Endodermal cell (in vitro differentiated cells): ENCODE data around the gene FBXL16. TPM values are rescaled to one million over a fixed set of nuclear protein-coding genes. Genes with fewer than 3 reads are reported as not detected.

Experiments
- DNase-seq: peaks from one replicate; pipeline ENCODE4 v3.0.0-alpha.2; 2017
- H3K27ac ChIP-seq: 2 replicates; pipeline ENCODE4 v1.5.1; 2013; ENCODE audit warnings: mild to moderate bottlenecking, low read depth, low read length, moderate library complexity
- H3K27me3 ChIP-seq: 2 replicates; pipeline ENCODE4 v1.6.1; 2013; ENCODE audit warnings: mild to moderate bottlenecking, low read length, moderate library complexity; ENCODE audit not compliant: insufficient read depth, control insufficient read depth, poor library complexity, severe bottlenecking
- H3K36me3 ChIP-seq: 2 replicates; pipeline ENCODE4 v1.7.0; 2013; ENCODE audit warnings: mild to moderate bottlenecking, low read length, moderate library complexity; ENCODE audit not compliant: control insufficient read depth, insufficient read depth
- H3K4me1 ChIP-seq: one replicate; pipeline ENCODE4 v1.7.0; 2013; ENCODE audit warnings: low read length; ENCODE audit not compliant: control insufficient read depth, insufficient read depth
- H3K4me3 ChIP-seq: 2 replicates; pipeline ENCODE4 v1.5.1; 2013; ENCODE audit warnings: mild to moderate bottlenecking, low read length, moderate library complexity
- H3K9ac ChIP-seq: 2 replicates; pipeline ENCODE4 v1.6.1; 2013; ENCODE audit warnings: mild to moderate bottlenecking, low read length, moderate library complexity; ENCODE audit not compliant: poor library complexity, severe bottlenecking; ENCODE audit errors: extremely low read depth
- H3K9me3 ChIP-seq: 2 replicates; pipeline ENCODE4 v1.6.1; 2013; ENCODE audit warnings: mild to moderate bottlenecking, low read length, moderate library complexity; ENCODE audit not compliant: control insufficient read depth
- H3K27ac Mint-ChIP-seq: 2 replicates; pipeline ENCODE4 v1.8.0; 2020; ENCODE audit warnings: mixed read lengths
- H3K27me3 Mint-ChIP-seq: 2 replicates; pipeline ENCODE4 v1.8.0; 2021; ENCODE audit warnings: mild to moderate bottlenecking, mixed read lengths; ENCODE audit not compliant: insufficient read depth
- H3K36me3 Mint-ChIP-seq: 2 replicates; pipeline ENCODE4 v1.8.0; 2020; ENCODE audit warnings: low read depth, mixed read lengths
- H3K4me1 Mint-ChIP-seq: 2 replicates; pipeline ENCODE4 v1.8.0; 2020; ENCODE audit warnings: mixed read lengths
- H3K4me3 Mint-ChIP-seq: 2 replicates; pipeline ENCODE4 v1.8.0; 2020; ENCODE audit warnings: mild to moderate bottlenecking, moderate library complexity, mixed read lengths
- H3K9me3 Mint-ChIP-seq: 2 replicates; pipeline ENCODE4 v1.8.0; 2020; ENCODE audit warnings: mild to moderate bottlenecking, mixed read lengths
- CTCF ChIP-seq: fragments of 200-600 bp; sonication (generic); conservative IDR thresholded peaks from 2 replicates; pipeline ENCODE4 v1.5.0; 2021; ENCODE audit warnings: antibody characterized with exemption, mild to moderate bottlenecking
- WGBS, 2 experiments: methylation state at CpG; one replicate each; pipeline versions ENCODE4 v1.1.5 to v1.1.7; 2013; ENCODE audit warnings: missing lambda C conversion rate in 2 of 2, mixed read lengths in 1 of 2; ENCODE audit not compliant: insufficient coverage in 1 of 2, insufficient read length in 1 of 2; 5-methylcytosine and 5-hydroxymethylcytosine counted together
- total RNA-seq, 2 donors: library from RNA; stranded (reverse); fragmentation: NEBNext Ultra II Directional in 1 of 2; extraction: Animal tissue kit (Norgen Biotek cat#: 25700) in 1 of 2; gene quantifications; 2 replicates in 1 of 2; 3 replicates in 1 of 2; pipeline ENCODE4 v1.2.1, GENCODE V29; 2021

FBXL16 gene
- total RNA-seq, 2 donors from 2014 or later: 0.38 to 2.2 TPM

GRCh38 chr16:648781-649589 lies 56.6 kb downstream of the FBXL16 start, which contains the start of gene WDR90:
TSS of gene WDR90 (plus strand) at chr16:649365. CDS start at chr16:649417, 52 bp downstream.
- no peak for TF ChIP-seq CTCF
- no peaks in the 10 kb centered on the region for H3K27me3 ChIP-seq
- H3K27ac ChIP-seq: peak within 1 kb of the TSS; percentile 66
- 3 to 4% methylated on average over 36 to 91 of the region's 91 CpGs for WGBS, 2 experiments
- H3K4me3 Mint-ChIP-seq: peak within 1 kb of the TSS; percentile 68
- H3K4me1 ChIP-seq: no peaks in the 10 kb centered on the region
- no peaks in the 10 kb centered on the region for H3K9me3 Mint-ChIP-seq
- H3K4me1 Mint-ChIP-seq: no peaks in the 10 kb centered on the region
- H3K9ac ChIP-seq: peak within 1 kb of the TSS; percentile 74
- no peaks in the 10 kb centered on the region for H3K27me3 Mint-ChIP-seq
- peak within 1 kb of the TSS; percentile 85 for H3K27ac Mint-ChIP-seq
- H3K9me3 ChIP-seq: no peaks in the 10 kb centered on the region
- peak within 1 kb of the TSS; percentile 87 for H3K4me3 ChIP-seq
- H3K36me3 Mint-ChIP-seq: no peaks in the 10 kb centered on the region
- peak; percentile 96 for DNase-seq
- no peaks in the 10 kb centered on the region for H3K36me3 ChIP-seq

- Mint-ChIP-seq H3K27ac (peak overlapping the region; percentile 85), H3K4me3 (peak overlapping the region; percentile 68), H3K4me1 (no peaks in the 10 kb centered on the region), H3K9me3 (no peaks in the 10 kb centered on the region), H3K27me3 (no peaks in the 10 kb centered on the region), H3K36me3 (no peaks in the 10 kb centered on the region)
- DNase-seq: peak; percentile 83
- Histone ChIP-seq H3K36me3 (no peaks in the 10 kb centered on the region), H3K4me1 (no peaks in the 10 kb centered on the region), H3K4me3 (peak overlapping the region; percentile 87), H3K27me3 (no peaks in the 10 kb centered on the region), H3K9ac (peak overlapping the region; percentile 74), H3K27ac (peak overlapping the region; percentile 66), H3K9me3 (no peaks in the 10 kb centered on the region)
- peak; percentile 79 for TF ChIP-seq CTCF
- 60 to 66% methylated on average over 18 to 24 of the region's 24 CpGs for WGBS, 2 experiments
Observed at GRCh38 chr16:648071-648780, 57.4 kb downstream of the FBXL16 start.

GRCh38 chr16:647173-647902 lies 58.3 kb downstream of the FBXL16 start:
- no peak for TF ChIP-seq CTCF
- no peaks in the 10 kb centered on the region for H3K4me1 ChIP-seq
- H3K4me1 Mint-ChIP-seq: no peaks in the 10 kb centered on the region
- no peaks in the 10 kb centered on the region for H3K27me3 Mint-ChIP-seq
- H3K9me3 ChIP-seq: no peaks in the 10 kb centered on the region
- no peak overlapping the region for H3K27ac Mint-ChIP-seq
- H3K4me3 Mint-ChIP-seq: no peak overlapping the region
- no peak overlapping the region for H3K4me3 ChIP-seq
- no peak overlapping the region for H3K27ac ChIP-seq
- no peaks in the 10 kb centered on the region for H3K36me3 Mint-ChIP-seq
- H3K36me3 ChIP-seq: no peaks in the 10 kb centered on the region
- no peak for DNase-seq
- no peak overlapping the region for H3K9ac ChIP-seq
- H3K9me3 Mint-ChIP-seq: no peaks in the 10 kb centered on the region
- H3K27me3 ChIP-seq: no peaks in the 10 kb centered on the region
- WGBS, 2 experiments: 93 to 99% methylated on average over 19 to 24 of the region's 25 CpGs
